ENCODE data around the gene TLX3.
"Not testable (repeated sequence)": the region's sequence is repeated elsewhere in the genome, so short reads cannot be mapped to it uniquely, and the experiment has no call there.

Gene TLX3

GRCh38 chr5:171308453-171309275 lies at the start of gene TLX3:
Gene TLX3 (plus strand): TSS chr5:171309248. CDS start chr5:171309366, 118 bp downstream.
- DNase-seq (ENCODE audit: low read depth): no peak

DNA sequence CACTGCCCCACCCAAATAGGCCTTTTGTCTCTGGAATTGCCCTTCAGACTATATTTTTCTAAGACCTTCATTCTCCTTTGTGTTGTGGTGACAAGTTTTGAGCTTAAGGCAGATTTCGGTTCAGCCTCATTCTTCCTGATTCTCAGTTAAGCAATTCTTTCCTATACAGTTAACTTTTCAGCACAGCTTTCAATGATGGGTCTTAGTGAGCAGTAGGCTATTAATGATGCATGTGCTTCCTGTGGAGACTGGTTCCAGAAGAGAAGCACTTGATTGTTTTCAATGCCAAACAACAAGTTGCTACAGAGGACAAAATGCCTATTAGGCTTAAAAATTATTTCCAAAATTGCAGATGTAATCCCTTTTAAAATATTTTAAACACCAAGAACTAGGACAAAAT lies 47.7 kb upstream of the TLX3 start:
- DNase-seq (ENCODE audit: low read depth): no peak

- no peak for DNase-seq (ENCODE audit: low read depth)
Measured at GRCh38 chr5:171261904-171262303, 47.1 kb upstream of the TLX3 start.

DNA sequence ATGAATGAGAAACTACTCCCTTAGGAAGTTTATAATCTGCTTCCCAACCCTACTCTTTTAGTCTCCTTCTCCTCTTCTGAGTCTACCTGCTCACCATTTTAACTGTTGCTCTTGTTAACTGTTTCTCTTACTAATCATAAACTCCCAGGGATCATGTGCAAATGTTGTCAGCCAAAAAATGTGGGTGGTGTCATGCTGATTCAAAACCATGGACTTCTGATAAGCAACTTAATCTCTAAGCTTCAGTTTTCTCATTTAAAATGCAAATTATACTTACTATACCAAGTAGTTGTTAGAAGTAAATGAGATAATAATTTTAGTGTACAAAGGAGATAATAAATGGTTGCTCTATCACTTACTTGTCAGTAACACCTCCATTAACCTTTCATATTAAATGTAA lies 45.9 kb upstream of the TLX3 start:
- no peak for DNase-seq (ENCODE audit: low read depth)

- no peak for DNase-seq (ENCODE audit: low read depth)
Measured at GRCh38 chr5:171264843-171265242, 44.2 kb upstream of the TLX3 start.

GRCh38 chr5:171268700-171269620 lies 40.1 kb upstream of the TLX3 start:
- no peak for DNase-seq (ENCODE audit: low read depth)

GRCh38 chr5:171269717-171270116 lies 39.3 kb upstream of the TLX3 start:
- DNase-seq (ENCODE audit: low read depth): peak; percentile 13

- DNase-seq (ENCODE audit: low read depth): no peak
Measured at GRCh38 chr5:171270136-171270535, 38.9 kb upstream of the TLX3 start.

DNA sequence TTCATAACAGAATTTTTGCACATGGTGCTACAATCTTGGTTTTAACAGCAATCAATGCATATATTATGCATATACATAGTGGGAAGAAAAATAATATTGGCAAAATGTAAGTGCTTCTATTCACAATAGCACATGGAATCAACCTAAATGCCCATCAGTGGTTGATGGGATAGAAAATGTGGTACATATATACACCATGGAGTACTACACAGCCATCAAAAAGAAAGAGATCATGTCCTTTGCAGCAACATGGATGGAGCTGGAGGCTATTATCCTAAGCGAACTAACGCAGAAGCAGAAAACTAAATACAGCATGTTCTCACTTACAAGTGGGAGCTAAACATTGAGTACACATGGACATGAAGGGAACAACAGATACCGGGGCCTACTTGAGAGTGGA lies 37.2 kb upstream of the TLX3 start:
- DNase-seq (ENCODE audit: low read depth): no peak

DNA sequence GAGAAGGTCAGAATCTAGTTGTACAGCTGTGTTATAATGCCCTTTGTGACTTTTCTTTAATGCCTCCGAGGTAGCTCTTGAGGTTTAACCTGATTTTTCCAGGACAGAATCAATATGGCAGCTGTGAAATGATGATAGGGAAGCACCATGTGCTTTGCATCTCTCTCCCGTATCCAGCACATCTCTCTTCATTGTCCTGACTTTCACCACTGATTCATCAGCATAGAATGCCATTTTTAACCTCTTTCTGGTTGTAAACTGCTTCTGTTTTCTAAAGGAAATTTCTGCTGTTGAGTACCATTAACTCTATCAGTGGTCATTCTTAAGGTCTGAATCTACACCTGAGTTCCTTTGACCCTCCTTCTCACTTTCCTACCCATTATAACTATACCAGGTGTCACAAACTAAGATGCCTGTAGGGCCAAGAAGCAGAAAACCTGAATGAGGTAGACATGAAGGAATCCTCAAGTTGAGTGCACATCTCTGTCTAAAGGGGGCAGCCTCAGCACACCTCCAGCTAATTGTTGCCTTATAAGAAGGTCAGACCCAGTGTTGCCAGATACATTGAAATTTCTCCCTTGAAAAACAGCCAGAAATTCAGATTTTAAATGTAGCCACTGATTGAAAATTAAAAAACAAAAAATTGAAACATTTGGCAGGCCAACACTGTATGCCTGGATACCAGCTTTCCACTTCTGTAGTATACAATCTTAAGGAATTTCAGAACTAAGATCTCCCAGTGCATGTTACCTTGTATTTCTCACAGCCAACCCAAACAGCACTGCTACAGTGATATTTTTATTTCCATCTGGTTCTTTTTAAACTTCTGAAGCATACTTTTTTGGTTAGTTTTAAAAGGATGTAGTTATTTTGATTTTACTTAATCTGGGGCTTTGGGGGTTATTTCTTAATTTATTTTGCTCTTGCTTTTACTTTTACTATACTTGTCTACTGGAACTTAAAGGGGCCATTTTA lies 35.8 kb upstream of the TLX3 start:
- DNase-seq (ENCODE audit: low read depth): no peak

GRCh38 chr5:171275841-171276544 lies 33.1 kb upstream of the TLX3 start:
- no peak for DNase-seq (ENCODE audit: low read depth)

DNA sequence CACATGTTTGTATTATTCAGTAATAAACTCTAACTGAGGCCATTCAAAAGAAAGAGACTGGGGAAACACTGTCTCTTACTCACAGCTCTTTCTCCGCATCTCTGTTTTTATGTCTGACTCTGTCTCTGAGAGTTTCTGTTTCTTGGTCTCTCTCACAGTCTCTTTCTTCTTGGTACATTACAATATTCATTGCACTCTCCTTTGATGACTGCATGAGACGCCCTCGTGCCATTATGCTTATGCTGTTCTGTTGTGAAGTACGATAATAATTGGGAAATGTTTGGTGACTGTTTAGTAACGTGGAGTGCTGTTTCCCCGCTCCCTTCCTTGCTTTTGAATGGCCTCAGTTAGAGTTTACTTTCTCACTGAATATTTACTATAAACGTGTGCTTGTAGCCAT lies 25.3 kb upstream of the TLX3 start:
- DNase-seq (ENCODE audit: low read depth): no peak

DNA sequence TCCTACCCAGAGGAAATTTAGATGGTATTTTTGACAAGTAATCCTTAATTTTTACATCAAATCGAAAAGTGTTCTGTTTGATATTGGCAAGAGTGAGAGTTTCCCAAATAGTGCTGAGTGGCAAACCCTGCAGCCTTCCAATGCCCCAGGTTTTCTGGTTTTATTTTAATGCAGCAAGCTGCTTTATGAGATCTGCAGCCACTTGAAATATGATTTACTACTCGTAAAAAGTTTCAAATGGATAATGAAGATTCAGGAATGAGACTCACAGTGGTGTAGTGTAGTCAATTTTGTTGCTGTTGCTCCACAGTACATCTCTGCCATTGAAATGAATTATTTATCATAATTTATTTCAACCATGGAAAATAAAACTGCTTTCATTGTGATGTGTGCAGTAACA lies 23.6 kb upstream of the TLX3 start:
- no peak for DNase-seq (ENCODE audit: low read depth)

DNA sequence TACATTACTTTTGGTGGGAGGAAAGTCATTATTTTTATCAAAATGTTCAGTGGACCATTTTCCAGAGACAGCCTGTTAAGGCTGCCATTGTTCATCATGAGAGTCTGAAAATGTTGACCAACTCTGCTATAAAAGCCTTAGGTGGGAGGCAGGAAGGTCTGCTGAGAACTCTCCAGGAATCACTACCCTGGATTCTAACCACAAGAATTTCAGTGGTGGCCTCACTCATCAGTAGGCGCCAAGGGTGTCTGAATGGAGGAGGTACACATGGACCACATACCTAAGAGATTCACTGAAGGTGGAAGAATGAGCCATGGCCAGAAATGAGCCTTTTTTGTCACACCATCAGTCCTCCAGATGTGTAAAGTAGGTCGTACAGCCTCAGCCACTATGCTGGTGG lies 21.0 kb upstream of the TLX3 start:
- DNase-seq (ENCODE audit: low read depth): no peak

- DNase-seq (ENCODE audit: low read depth): no peak
Measured at GRCh38 chr5:171291371-171291770, 17.7 kb upstream of the TLX3 start.

- no peak for DNase-seq (ENCODE audit: low read depth)
Measured at GRCh38 chr5:171295299-171295698, 13.7 kb upstream of the TLX3 start.

- no peak for DNase-seq (ENCODE audit: low read depth)
Measured at GRCh38 chr5:171295801-171296200, 13.2 kb upstream of the TLX3 start.

DNA sequence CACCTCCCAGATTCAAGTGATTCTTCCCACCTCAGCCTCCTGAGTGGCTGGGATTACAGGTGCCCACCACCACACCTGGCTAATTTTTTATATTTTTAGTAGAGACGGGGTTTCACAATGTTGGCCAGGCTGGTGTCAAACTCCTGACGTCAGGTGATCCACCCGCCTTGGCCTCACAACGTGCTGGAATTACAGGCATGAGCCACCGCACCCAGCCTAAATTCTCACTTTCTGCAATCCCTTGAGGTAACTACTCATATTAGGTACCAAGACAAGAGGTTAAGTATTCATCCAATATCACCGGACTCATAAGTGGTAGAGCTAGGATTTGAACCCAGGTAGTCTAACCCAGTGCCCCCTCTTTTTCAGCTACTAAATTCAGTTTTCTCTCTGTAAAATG lies 11.1 kb upstream of the TLX3 start:
- DNase-seq (ENCODE audit: low read depth): not testable (repeated sequence)

- no peak for DNase-seq (ENCODE audit: low read depth)
Measured at GRCh38 chr5:171299228-171299627, 9.8 kb upstream of the TLX3 start.

- DNase-seq (ENCODE audit: low read depth): no peak
Measured at GRCh38 chr5:171299851-171300250, 9.2 kb upstream of the TLX3 start.

GRCh38 chr5:171300358-171300757 lies 8.7 kb upstream of the TLX3 start:
- no peak for DNase-seq (ENCODE audit: low read depth)
